Motor neuron (in vitro differentiated cells): ENCODE measurements around the gene FSTL4. TPM values are rescaled to one million over a fixed set of nuclear protein-coding genes. Genes with fewer than 3 reads are reported as not detected.
"Not testable (repeated sequence)": the region's sequence is repeated elsewhere in the genome, so short reads cannot be mapped to it uniquely, and the experiment has no call there.

Source experiments
- ATAC-seq, 8 experiments: fragments of 200-7000 bp; cut with Tn5 transposase; replicated peaks in 6 of 8; 2 replicates each; pipeline ENCODE4 v1.8.0; 2021; ENCODE audit warnings: mild to moderate bottlenecking in 8 of 8, moderate library complexity in 8 of 8
- H3K27ac ChIP-seq, 2 donors: fragments of 250-450 bp; sonication (Bioruptor Pico); 2 replicates each; pipeline ENCODE4 v1.9.0; 2021; ENCODE audit warnings: antibody characterized with exemption in 2 of 2, mild to moderate bottlenecking in 2 of 2, moderate library complexity in 1 of 2
- H3K4me1 ChIP-seq, 2 donors: fragments of 250-450 bp; sonication (Bioruptor Pico); replicated peaks in 1 of 2; 2 replicates each; pipeline ENCODE4 v1.6.1; 2021; ENCODE audit warnings: antibody characterized with exemption in 2 of 2, mild to moderate bottlenecking in 2 of 2, moderate library complexity in 1 of 2
- H3K4me3 ChIP-seq, 5 donors: fragments of 250-450 bp; sonication (Bioruptor Pico); 2 replicates each; pipeline ENCODE4 v1.9.0; 2021; ENCODE audit warnings: antibody characterized with exemption in 5 of 5, mild to moderate bottlenecking in 5 of 5, moderate library complexity in 4 of 5
- WGBS, 10 experiments: fragments of 450-650 bp; shearing (Covaris generic); methylation state at CpG; one replicate each; pipeline ENCODE4 v1.0.0; 2022; 5-methylcytosine and 5-hydroxymethylcytosine counted together
- in situ Hi-C, 9 experiments: fragments of 400-800 bp; cut with MboI; loops; one replicate each; pipeline ENCODE4 v1.15.0; 2021; ENCODE audit warnings: low sequenced_read_pairs in 9 of 9, low pct_unique_long_range_greater_than_20kb in 2 of 9; ENCODE audit not compliant: unreplicated experiment in 9 of 9
- total RNA-seq, 8 experiments: library from RNA; unstranded; fragments of 300-600 nt; gene quantifications; 2 replicates each; pipeline versions ENCODE4 v1.2.3 to v1.2.4, GENCODE V29; 2022

Gene FSTL4
- total RNA-seq, 8 experiments from 2014 or later: 0.13 to 5.5 (median 1.9) TPM

- 0 to 85% (median 39%) methylated on average over 2 to 4 of the region's 4 CpGs; no CpG with 5 or more reads in 1 of the 10 experiments for WGBS, 10 experiments
- Histone ChIP-seq H3K4me1 (no peaks in the 10 kb centered on the region), H3K27ac (no peak overlapping the region), H3K4me3 (no peak overlapping the region)
- no peak for ATAC-seq
- in situ Hi-C loops: loop anchor here in 1 of 9 experiments (25.0 kb wide), 1 partner anchor 297 kb away; no protein-coding TSS in a partner anchor
Measured at GRCh38 chr5:133564921-133565565, 47.3 kb downstream of the FSTL4 start.

- in situ Hi-C loops: loop anchor here in 1 of 9 experiments (25.0 kb wide), 1 partner anchor 300 kb away; no protein-coding TSS in a partner anchor
- 0 to 82% (median 64%) methylated on average over 2 to 7 of the region's 10 CpGs; no CpG with 5 or more reads in 2 of the 10 experiments for whole genome bisulfite sequencing, 10 experiments
- H3K4me3 ChIP-seq: no peak overlapping the region
- ATAC-seq: no peak
- H3K27ac ChIP-seq: no peak overlapping the region
- H3K4me1 ChIP-seq: no peaks in the 10 kb centered on the region
Measured at GRCh38 chr5:133562554-133562953, 49.8 kb downstream of the FSTL4 start.

- ATAC-seq: no peak
- in situ Hi-C loops: loop anchor here in 1 of 9 experiments (25.0 kb wide), 1 partner anchor 302 kb away; no protein-coding TSS in a partner anchor
- H3K4me1 ChIP-seq: peaks cover 0 to under 1% of the 10 kb centered on the region in 2 donors
- H3K27ac ChIP-seq: no peak overlapping the region
- H3K4me3 ChIP-seq: no peak overlapping the region
- WGBS, 10 experiments: 6 to 75% (median 64%) methylated on average over 2 to 5 of the region's 5 CpGs; no CpG with 5 or more reads in 6 of the 10 experiments
Measured at GRCh38 chr5:133559960-133560359, 52.4 kb downstream of the FSTL4 start.

- no peak overlapping the region for H3K27ac ChIP-seq
- peaks cover 10 to 12% of the 10 kb centered on the region in 2 donors for H3K4me1 ChIP-seq
- in situ Hi-C loops: loop anchor here in 1 of 9 experiments (25.0 kb wide), 1 partner anchor 306 kb away; no protein-coding TSS in a partner anchor
- H3K4me3 ChIP-seq: no peak overlapping the region
- ATAC-seq: no peak
- WGBS, 10 experiments: 4 to 100% (median 67%) methylated on average over 1 to 4 of the region's 4 CpGs; no CpG with 5 or more reads in 4 of the 10 experiments
Measured at GRCh38 chr5:133556551-133556950, 55.8 kb downstream of the FSTL4 start.

- 15 to 100% (median 60%) methylated on average over 1 to 5 of the region's 6 CpGs; no CpG with 5 or more reads in 2 of the 10 experiments for WGBS, 10 experiments
- no peak for ATAC-seq
- in situ Hi-C loops: loop anchor here in 1 of 9 experiments (25.0 kb wide), 1 partner anchor 308 kb away; no protein-coding TSS in a partner anchor
- Histone ChIP-seq H3K27ac (no peak overlapping the region), H3K4me1 (peaks cover 10 to 12% of the 10 kb centered on the region in 2 donors), H3K4me3 (no peak overlapping the region)
Measured at GRCh38 chr5:133554279-133554678, 58.1 kb downstream of the FSTL4 start.

GRCh38 chr5:133552925-133553525, 59.3 kb downstream of the FSTL4 start:
- H3K27ac ChIP-seq: no peak overlapping the region
- 12 to 68% (median 20%) methylated on average over 1 to 11 of the region's 13 CpGs; no CpG with 5 or more reads in 2 of the 10 experiments for WGBS, 10 experiments
- H3K4me1 ChIP-seq: peaks cover 10 to 12% of the 10 kb centered on the region in 2 donors
- peak in 5 of 8 experiments; percentile 19 to 91 (median 83) for ATAC-seq
- in situ Hi-C loops: loop anchor here in 1 of 9 experiments (25.0 kb wide), 1 partner anchor 309 kb away; no protein-coding TSS in a partner anchor
- no peak overlapping the region for H3K4me3 ChIP-seq

- Histone ChIP-seq H3K4me3 (no peak overlapping the region), H3K27ac (no peak overlapping the region), H3K4me1 (no peaks in the 10 kb centered on the region)
- no peak for ATAC-seq
- in situ Hi-C loops: no loop called here
- 29 to 67% (median 53%) methylated on average over 1 of the region's 1 CpG; no CpG with 5 or more reads in 6 of the 10 experiments for WGBS, 10 experiments
Measured at GRCh38 chr5:133546500-133546899, 65.8 kb downstream of the FSTL4 start.

GRCh38 chr5:133544346-133544745, 68.0 kb downstream of the FSTL4 start:
- Histone ChIP-seq H3K4me3 (no peak overlapping the region), H3K4me1 (no peaks in the 10 kb centered on the region), H3K27ac (no peak overlapping the region)
- WGBS, 10 experiments: 0 to 79% (median 37%) methylated on average over 2 to 3 of the region's 3 CpGs; no CpG with 5 or more reads in 2 of the 10 experiments
- in situ Hi-C loops: no loop called here
- no peak for ATAC-seq

- peak in 1 of 8 experiments; percentile 26 for ATAC-seq
- no peak overlapping the region for H3K4me3 ChIP-seq
Measured at GRCh38 chr5:133539818-133540217, 72.5 kb downstream of the FSTL4 start.

GRCh38 chr5:133538718-133539117, 73.6 kb downstream of the FSTL4 start:
- ATAC-seq: no peak
- H3K4me3 ChIP-seq: no peak overlapping the region
- 21 to 82% (median 70%) methylated on average over 2 to 6 of the region's 7 CpGs; no CpG with 5 or more reads in 3 of the 10 experiments for WGBS, 10 experiments
- H3K4me1 ChIP-seq: no peaks in the 10 kb centered on the region
- no peak overlapping the region for H3K27ac ChIP-seq
- in situ Hi-C loops: no loop called here

More at GRCh38 chr5:133539818-133540217, 72.5 kb downstream of the FSTL4 start:
- H3K4me1 ChIP-seq: no peaks in the 10 kb centered on the region
- 11 to 100% (median 82%) methylated on average over 1 of the region's 1 CpG; no CpG with 5 or more reads in 2 of the 10 experiments for WGBS, 10 experiments
- in situ Hi-C loops: no loop called here
- no peak overlapping the region for H3K27ac ChIP-seq

- in situ Hi-C loops, H3K27ac ChIP-seq, H3K4me3 ChIP-seq, ATAC-seq, H3K4me1 ChIP-seq: not testable (repeated sequence)
- 10 to 91% (median 67%) methylated on average over 3 to 10 of the region's 13 CpGs; no CpG with 5 or more reads in 1 of the 10 experiments for WGBS, 10 experiments
Measured at GRCh38 chr5:133535241-133535929, 77.0 kb downstream of the FSTL4 start.

GRCh38 chr5:133534566-133534965, 77.8 kb downstream of the FSTL4 start:
- Histone ChIP-seq H3K4me1 (no peaks in the 10 kb centered on the region), H3K27ac (no peak overlapping the region), H3K4me3 (no peak overlapping the region)
- in situ Hi-C loops: no loop called here
- no peak for ATAC-seq
- 36 to 100% (median 92%) methylated on average over 1 to 2 of the region's 2 CpGs; no CpG with 5 or more reads in 1 of the 10 experiments for WGBS, 10 experiments
